Measurements from ENCODE around the gene WNT9A.
"Not testable (repeated sequence)": the region's sequence is repeated elsewhere in the genome, so short reads cannot be mapped to it uniquely, and the experiment has no call there.

WNT9A gene

GRCh38 chr1:227913396-227913763 is 34.4 kb downstream of the WNT9A start:
- DNase-seq (ENCODE audit: low spot score in 2 of 2): no peak
- no peak for ATAC-seq (replicated peaks; ENCODE audit: extremely low read depth, poor library complexity, severe bottlenecking)
- no peak overlapping the region for H3K27ac Mint-ChIP-seq (ENCODE audit: low read depth)
- no peak overlapping the region for H3K4me3 Mint-ChIP-seq
- peaks cover 10% of the 10 kb centered on the region for H3K27me3 Mint-ChIP-seq
- H3K36me3 Mint-ChIP-seq (ENCODE audit: insufficient read depth): no peaks in the 10 kb centered on the region
- H3K9me3 Mint-ChIP-seq: no peaks in the 10 kb centered on the region
- H3K4me1 Mint-ChIP-seq: peaks cover 9% of the 10 kb centered on the region

- DNase-seq (ENCODE audit: low spot score in 2 of 2) (no peak), ATAC-seq (replicated peaks; ENCODE audit: extremely low read depth, poor library complexity, severe bottlenecking) (no peak)
- Mint-ChIP-seq H3K4me1 (peaks cover 9% of the 10 kb centered on the region), H3K4me3 (no peak overlapping the region), H3K27me3 (peaks cover 10% of the 10 kb centered on the region), H3K27ac (ENCODE audit: low read depth) (no peak overlapping the region), H3K9me3 (no peaks in the 10 kb centered on the region), H3K36me3 (ENCODE audit: insufficient read depth) (no peaks in the 10 kb centered on the region)
Measured at GRCh38 chr1:227912866-227913265, 34.9 kb downstream of the WNT9A start.

- no peaks in the 10 kb centered on the region for H3K9me3 Mint-ChIP-seq
- no peaks in the 10 kb centered on the region for H3K36me3 Mint-ChIP-seq (ENCODE audit: insufficient read depth)
- DNase-seq (ENCODE audit: low spot score in 2 of 2) (no peak), ATAC-seq (replicated peaks; ENCODE audit: extremely low read depth, poor library complexity, severe bottlenecking) (no peak)
- no peak overlapping the region for H3K27ac Mint-ChIP-seq (ENCODE audit: low read depth)
- no peak overlapping the region for H3K4me3 Mint-ChIP-seq
- peaks cover 10% of the 10 kb centered on the region for H3K27me3 Mint-ChIP-seq
- H3K4me1 Mint-ChIP-seq: peaks cover 9% of the 10 kb centered on the region
Measured at GRCh38 chr1:227911376-227911775, 36.4 kb downstream of the WNT9A start.

GRCh38 chr1:227910511-227911153 is 37.1 kb downstream of the WNT9A start:
- Mint-ChIP-seq H3K4me1 (peaks cover 9% of the 10 kb centered on the region), H3K4me3 (no peak overlapping the region), H3K36me3 (ENCODE audit: insufficient read depth) (no peaks in the 10 kb centered on the region), H3K27me3 (peaks cover 10% of the 10 kb centered on the region), H3K9me3 (no peaks in the 10 kb centered on the region), H3K27ac (ENCODE audit: low read depth) (no peak overlapping the region)
- DNase-seq (ENCODE audit: low spot score in 2 of 2) (no peak), ATAC-seq (replicated peaks; ENCODE audit: extremely low read depth, poor library complexity, severe bottlenecking) (no peak)

- Mint-ChIP-seq H3K27me3 (peaks cover 10% of the 10 kb centered on the region), H3K27ac (ENCODE audit: low read depth) (peak overlapping the region; percentile 25)
- not testable (repeated sequence) for H3K36me3 Mint-ChIP-seq (ENCODE audit: insufficient read depth); ATAC-seq (replicated peaks; ENCODE audit: extremely low read depth, poor library complexity, severe bottlenecking); H3K9me3 Mint-ChIP-seq; H3K4me1 Mint-ChIP-seq; DNase-seq (ENCODE audit: low spot score in 2 of 2); H3K4me3 Mint-ChIP-seq
Measured at GRCh38 chr1:227909923-227910328, 37.8 kb downstream of the WNT9A start.

GRCh38 chr1:227909188-227909587 is 38.5 kb downstream of the WNT9A start:
- Mint-ChIP-seq H3K36me3 (ENCODE audit: insufficient read depth) (no peaks in the 10 kb centered on the region), H3K4me3 (no peak overlapping the region), H3K9me3 (no peaks in the 10 kb centered on the region), H3K27me3 (peaks cover 10% of the 10 kb centered on the region), H3K4me1 (peaks cover 9% of the 10 kb centered on the region), H3K27ac (ENCODE audit: low read depth) (peak overlapping the region; percentile 57)
- DNase-seq (ENCODE audit: low spot score in 2 of 2): no peak
- no peak for ATAC-seq (replicated peaks; ENCODE audit: extremely low read depth, poor library complexity, severe bottlenecking)

- Mint-ChIP-seq H3K27me3 (peaks cover 10% of the 10 kb centered on the region), H3K9me3 (no peaks in the 10 kb centered on the region), H3K4me3 (no peak overlapping the region), H3K36me3 (ENCODE audit: insufficient read depth) (no peaks in the 10 kb centered on the region), H3K27ac (ENCODE audit: low read depth) (no peak overlapping the region), H3K4me1 (peaks cover 9% of the 10 kb centered on the region)
- DNase-seq (ENCODE audit: low spot score in 2 of 2): no peak
- ATAC-seq (replicated peaks; ENCODE audit: extremely low read depth, poor library complexity, severe bottlenecking): no peak
Measured at GRCh38 chr1:227908359-227908758, 39.4 kb downstream of the WNT9A start.

GRCh38 chr1:227907439-227908015 is 40.2 kb downstream of the WNT9A start:
- DNase-seq (ENCODE audit: low spot score in 2 of 2) (no peak), ATAC-seq (replicated peaks; ENCODE audit: extremely low read depth, poor library complexity, severe bottlenecking) (no peak)
- Mint-ChIP-seq H3K27me3 (peaks cover 9% of the 10 kb centered on the region), H3K27ac (ENCODE audit: low read depth) (no peak overlapping the region), H3K36me3 (ENCODE audit: insufficient read depth) (no peaks in the 10 kb centered on the region), H3K4me3 (no peak overlapping the region), H3K4me1 (peaks cover 9% of the 10 kb centered on the region), H3K9me3 (no peaks in the 10 kb centered on the region)

GRCh38 chr1:227906550-227907071 is 41.1 kb downstream of the WNT9A start:
- peaks cover 9% of the 10 kb centered on the region for H3K4me1 Mint-ChIP-seq
- DNase-seq (ENCODE audit: low spot score in 2 of 2) (no peak), ATAC-seq (replicated peaks; ENCODE audit: extremely low read depth, poor library complexity, severe bottlenecking) (no peak)
- H3K9me3 Mint-ChIP-seq: no peaks in the 10 kb centered on the region
- H3K27ac Mint-ChIP-seq (ENCODE audit: low read depth): no peak overlapping the region
- H3K4me3 Mint-ChIP-seq: no peak overlapping the region
- no peaks in the 10 kb centered on the region for H3K36me3 Mint-ChIP-seq (ENCODE audit: insufficient read depth)
- no peaks in the 10 kb centered on the region for H3K27me3 Mint-ChIP-seq

- DNase-seq (ENCODE audit: low spot score in 2 of 2): no peak
- H3K4me1 Mint-ChIP-seq: peaks cover 9% of the 10 kb centered on the region
- H3K36me3 Mint-ChIP-seq (ENCODE audit: insufficient read depth): no peaks in the 10 kb centered on the region
- H3K27ac Mint-ChIP-seq (ENCODE audit: low read depth): no peak overlapping the region
- H3K4me3 Mint-ChIP-seq: no peak overlapping the region
- no peak for ATAC-seq (replicated peaks; ENCODE audit: extremely low read depth, poor library complexity, severe bottlenecking)
- no peaks in the 10 kb centered on the region for H3K27me3 Mint-ChIP-seq
- H3K9me3 Mint-ChIP-seq: no peaks in the 10 kb centered on the region
Measured at GRCh38 chr1:227905573-227906487, 41.9 kb downstream of the WNT9A start.

GRCh38 chr1:227904541-227905335 is 43.0 kb downstream of the WNT9A start:
- Mint-ChIP-seq H3K4me3 (no peak overlapping the region), H3K4me1 (peaks cover 9% of the 10 kb centered on the region), H3K36me3 (ENCODE audit: insufficient read depth) (no peaks in the 10 kb centered on the region), H3K27ac (ENCODE audit: low read depth) (no peak overlapping the region), H3K27me3 (no peaks in the 10 kb centered on the region), H3K9me3 (no peaks in the 10 kb centered on the region)
- DNase-seq (ENCODE audit: low spot score in 2 of 2): no peak
- peak; percentile 32 for ATAC-seq (replicated peaks; ENCODE audit: extremely low read depth, poor library complexity, severe bottlenecking)

Data from central memory CD8-positive, alpha-beta T cell (primary cell).